ENCODE results near the gene ARSG.
"Not testable (repeated sequence)": the region's sequence is repeated elsewhere in the genome, so short reads cannot be mapped to it uniquely, and the experiment has no call there.

Gene ARSG

GRCh38 chr17:68396226-68397107, 105.2 kb downstream of the ARSG start:
- DNase-seq (ENCODE audit: low read depth in 2 of 2): no peak

DNA sequence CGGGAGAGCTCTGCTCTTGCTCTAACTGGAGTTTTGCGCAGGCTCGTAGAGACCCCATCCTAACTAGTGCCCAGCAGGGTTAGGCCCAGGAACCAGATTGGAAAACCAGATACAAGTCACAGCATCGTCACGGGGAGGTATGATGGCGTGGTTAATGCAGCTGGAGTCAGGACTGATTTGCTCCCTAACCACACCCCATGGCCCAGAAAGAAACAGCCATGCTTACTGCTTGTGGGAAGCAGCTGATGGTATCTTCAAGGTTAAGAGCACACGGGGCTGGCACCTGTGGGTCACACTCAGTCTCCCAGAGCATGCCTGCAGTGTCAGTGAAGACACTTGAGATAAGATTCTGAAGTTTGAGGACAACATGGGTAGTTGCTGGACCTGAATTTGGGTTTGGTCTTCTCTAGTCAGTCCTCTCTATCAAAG, 105.8 kb downstream of the ARSG start:
- DNase-seq (ENCODE audit: low read depth in 2 of 2): no peak

- no peak for DNase-seq (ENCODE audit: low read depth in 2 of 2)
These were observed 107.7 kb downstream of the ARSG start for GRCh38 chr17:68398691-68399637.

GRCh38 chr17:68399638-68400403, 108.5 kb downstream of the ARSG start:
- peak in 1 of 2 donors; percentile 33 for DNase-seq (ENCODE audit: low read depth in 2 of 2)

GRCh38 chr17:68400404-68400735, 109.1 kb downstream of the ARSG start:
- DNase-seq (ENCODE audit: low read depth in 2 of 2): no peak

DNA sequence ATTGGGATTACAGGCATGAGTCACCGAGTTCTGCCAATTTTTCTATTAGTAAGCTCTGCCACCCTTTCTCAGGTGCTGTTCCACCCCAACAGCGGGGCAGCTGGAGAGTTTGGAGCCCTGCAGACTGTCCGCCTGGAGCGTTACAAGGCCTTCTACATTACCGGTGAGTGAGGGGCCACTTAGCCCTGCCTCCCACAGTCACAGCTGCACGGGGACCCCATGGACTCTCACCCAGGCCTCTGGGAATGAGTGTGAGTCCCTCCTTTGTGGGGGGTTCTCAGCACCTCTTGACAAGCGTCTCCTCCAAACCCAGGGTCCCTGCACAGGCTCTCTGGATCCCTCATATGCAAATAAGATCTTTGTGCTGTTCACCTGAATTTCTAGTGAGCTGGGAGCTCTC, 110.0 kb downstream of the ARSG start:
- no peak for DNase-seq (ENCODE audit: low read depth in 2 of 2)

- DNase-seq (ENCODE audit: low read depth in 2 of 2): no peak
These were observed 111.8 kb downstream of the ARSG start for GRCh38 chr17:68403122-68403521.

DNA sequence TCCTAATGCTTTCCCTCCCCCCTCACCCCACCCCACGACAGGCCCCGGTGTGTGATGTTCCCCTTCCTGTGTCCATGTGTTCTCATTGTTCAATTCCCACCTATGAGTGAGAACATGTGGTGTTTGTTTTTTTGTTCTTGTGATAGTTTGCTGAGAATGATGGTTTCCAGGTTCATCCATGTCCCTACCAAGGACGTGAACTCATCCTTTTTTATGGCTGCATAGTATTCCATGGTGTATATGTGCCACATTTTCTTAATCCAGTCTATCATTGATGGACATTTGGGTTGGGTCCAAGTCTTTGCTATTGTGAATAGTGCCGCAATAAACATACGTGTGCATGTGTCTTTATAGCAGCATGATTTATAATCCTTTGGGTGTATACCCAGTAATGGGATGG, 112.5 kb downstream of the ARSG start:
- not testable (repeated sequence) for DNase-seq (ENCODE audit: low read depth in 2 of 2)

DNA sequence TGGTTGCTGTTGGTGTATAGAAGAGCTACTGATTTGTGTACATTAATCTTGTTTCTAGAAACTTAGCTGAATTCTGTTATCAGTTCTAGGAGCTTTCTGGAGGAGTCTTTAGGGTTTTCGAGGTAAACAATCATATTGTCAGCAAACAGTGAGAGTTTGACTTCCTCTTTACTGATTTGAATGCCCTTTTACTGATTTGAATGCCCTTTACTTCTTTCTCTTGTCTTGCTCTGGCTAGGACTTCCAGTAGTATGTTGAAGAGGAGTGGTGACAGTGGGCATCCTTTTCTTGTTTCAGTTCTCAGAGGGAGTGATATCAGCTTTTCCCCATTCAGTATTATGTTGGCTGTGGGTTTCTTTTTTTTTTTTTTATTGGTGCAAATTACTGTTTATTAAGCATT, 116.4 kb downstream of the ARSG start:
- DNase-seq (ENCODE audit: low read depth in 2 of 2): not testable (repeated sequence)

DNA sequence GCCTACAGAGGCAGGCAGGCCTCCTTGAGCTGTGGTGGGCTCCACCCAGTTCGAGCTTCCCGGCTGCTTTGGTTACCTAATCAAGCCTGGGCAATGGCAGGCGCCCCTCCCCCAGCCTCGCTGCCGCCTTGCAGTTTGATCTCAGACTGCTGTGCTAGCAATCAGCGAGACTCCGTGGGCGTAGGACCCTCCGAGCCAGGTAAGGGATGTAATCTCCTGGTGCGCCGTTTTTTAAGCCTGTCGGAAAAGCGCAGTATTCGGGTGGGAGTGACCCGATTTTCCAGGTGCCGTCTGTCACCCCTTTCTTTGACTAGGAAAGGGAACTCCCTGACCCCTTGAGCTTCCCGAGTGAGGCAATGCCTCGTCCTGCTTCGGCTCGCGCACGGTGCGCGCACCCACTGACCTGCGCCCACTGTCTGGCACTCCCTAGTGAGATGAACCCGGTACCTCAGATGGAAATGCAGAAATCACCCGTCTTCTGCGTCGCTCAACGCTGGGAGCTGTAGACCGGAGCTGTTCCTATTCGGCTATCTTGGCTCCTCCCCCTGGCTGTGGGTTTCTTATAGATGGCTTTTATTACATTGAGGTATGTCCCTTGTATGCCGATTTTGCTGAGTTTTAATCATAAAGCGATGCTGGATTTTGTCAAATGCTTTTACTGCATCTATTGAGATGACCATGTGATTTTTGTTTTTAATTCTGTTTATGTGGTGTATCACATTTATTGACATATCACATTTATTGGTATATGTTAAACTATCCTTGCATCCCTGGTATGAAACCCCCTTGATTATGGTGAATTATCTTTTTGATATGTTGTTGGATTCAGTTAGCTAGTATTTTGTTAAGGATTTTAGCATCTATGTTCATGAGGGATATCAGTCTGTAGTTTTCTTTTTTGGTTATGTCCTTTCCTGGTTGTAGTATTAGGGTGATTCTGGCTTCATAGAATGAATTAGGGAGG, 122.6 kb downstream of the ARSG start:
- not testable (repeated sequence) for DNase-seq (ENCODE audit: low read depth in 2 of 2)

DNA sequence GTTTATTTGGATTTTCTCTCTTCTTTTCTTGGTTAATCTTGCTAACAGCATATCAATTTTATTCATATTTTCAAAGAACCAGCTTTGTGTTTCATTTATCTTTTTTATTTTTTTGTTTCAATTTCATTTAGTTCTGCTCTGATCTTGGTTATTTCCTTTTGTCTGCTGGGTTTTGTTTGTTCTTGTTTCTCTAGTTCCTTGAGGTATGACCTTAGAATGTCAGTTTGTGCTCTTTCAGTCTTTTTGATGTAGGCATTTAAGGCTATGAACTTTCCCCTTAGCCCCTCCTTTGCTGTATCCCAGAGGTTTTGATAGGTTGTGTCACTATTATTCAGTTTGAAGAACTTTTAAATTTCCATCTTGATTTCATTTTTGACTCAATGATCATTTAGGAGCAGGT, 123.6 kb downstream of the ARSG start:
- not testable (repeated sequence) for DNase-seq (ENCODE audit: low read depth in 2 of 2)

GRCh38 chr17:68417317-68417716, 126.0 kb downstream of the ARSG start:
- DNase-seq (ENCODE audit: low read depth in 2 of 2): no peak

GRCh38 chr17:68418876-68419275, 127.6 kb downstream of the ARSG start:
- DNase-seq (ENCODE audit: low read depth in 2 of 2): no peak

DNA sequence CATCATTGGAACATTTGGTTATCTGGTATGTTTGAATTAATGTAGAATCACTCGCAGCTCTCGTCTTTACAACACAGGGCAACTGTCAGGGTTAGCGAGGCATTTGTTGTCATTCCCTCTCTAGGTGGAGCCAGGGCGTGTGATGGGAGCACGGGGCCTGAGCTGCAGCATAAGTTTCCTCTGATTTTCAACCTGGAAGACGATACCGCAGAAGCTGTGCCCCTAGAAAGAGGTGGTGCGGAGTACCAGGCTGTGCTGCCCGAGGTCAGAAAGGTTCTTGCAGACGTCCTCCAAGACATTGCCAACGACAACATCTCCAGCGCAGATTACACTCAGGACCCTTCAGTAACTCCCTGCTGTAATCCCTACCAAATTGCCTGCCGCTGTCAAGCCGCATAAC, 128.8 kb downstream of the ARSG start:
- no peak for DNase-seq (ENCODE audit: low read depth in 2 of 2)

DNA sequence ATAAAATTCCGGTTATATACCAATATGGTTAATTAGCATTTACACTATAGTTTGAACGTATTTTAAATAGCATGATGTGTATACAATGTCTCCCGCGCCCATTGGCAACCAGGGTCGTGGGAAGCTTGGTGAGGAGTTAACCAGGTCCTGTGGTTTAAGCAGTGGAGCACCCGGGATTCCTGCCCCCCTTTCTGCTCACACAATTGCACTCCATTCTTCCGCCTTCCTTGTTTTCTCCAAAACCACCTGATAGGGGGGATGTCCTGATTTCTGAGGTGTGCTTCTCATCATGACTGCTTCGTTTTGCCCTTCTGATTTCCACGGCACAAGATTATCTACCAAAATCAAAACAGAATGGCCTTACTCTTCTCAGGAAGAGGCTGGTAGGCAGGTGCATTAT, 130.2 kb downstream of the ARSG start:
- DNase-seq (ENCODE audit: low read depth in 2 of 2): no peak

- DNase-seq (ENCODE audit: low read depth in 2 of 2): no peak
These were observed 131.5 kb downstream of the ARSG start for GRCh38 chr17:68422821-68423220.

- DNase-seq (ENCODE audit: low read depth in 2 of 2): no peak
These were observed 132.0 kb downstream of the ARSG start for GRCh38 chr17:68423251-68423650.

DNA sequence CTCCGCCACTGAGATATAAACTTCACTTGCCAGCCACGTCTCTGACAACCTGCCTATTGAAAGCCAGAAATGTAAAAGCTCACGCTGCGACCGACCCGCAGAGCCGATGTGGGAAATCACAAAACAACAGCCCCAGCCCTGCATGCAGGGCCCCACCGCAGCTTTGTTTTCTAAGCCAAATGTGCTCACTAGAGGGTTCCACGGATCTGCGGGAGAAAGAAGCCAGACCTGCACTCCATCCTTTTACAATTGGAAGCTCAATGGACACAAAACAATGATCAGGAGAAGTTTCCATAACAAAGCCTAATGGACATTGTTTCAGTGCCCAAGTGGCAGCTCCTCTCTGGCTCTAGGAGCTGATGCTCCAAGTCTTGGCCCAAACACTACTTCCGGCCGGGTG, 132.9 kb downstream of the ARSG start:
- DNase-seq (ENCODE audit: low read depth in 2 of 2): no peak

DNA sequence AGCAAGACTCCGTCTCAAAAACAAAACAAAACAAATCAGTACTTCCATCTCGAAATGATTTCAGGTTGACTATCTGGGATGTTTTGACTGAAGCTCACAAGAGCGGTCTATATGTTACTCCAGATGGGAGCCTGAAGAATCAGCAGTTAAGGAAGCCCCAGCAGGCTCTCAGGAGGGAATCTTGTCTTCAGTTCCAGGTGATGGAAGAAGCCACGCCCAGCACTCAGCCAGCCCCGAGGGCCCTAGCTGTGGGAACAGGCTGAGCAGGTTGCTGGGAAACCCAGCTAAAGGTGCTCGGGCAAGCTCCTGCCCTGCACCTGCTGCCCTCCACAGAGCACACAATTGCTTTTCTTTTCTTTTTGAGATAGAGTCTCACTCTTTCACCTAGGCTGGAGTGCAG, 133.6 kb downstream of the ARSG start:
- DNase-seq (ENCODE audit: low read depth in 2 of 2): no peak

GRCh38 chr17:68425979-68426378, 134.7 kb downstream of the ARSG start:
- no peak for DNase-seq (ENCODE audit: low read depth in 2 of 2)

GRCh38 chr17:68427575-68427974, 136.3 kb downstream of the ARSG start:
- no peak for DNase-seq (ENCODE audit: low read depth in 2 of 2)
